GM19099 (cell line): Measurements from ENCODE around the gene TOE1.

Experiments
- POLR2A ChIP-seq: IDR thresholded peaks from 3 replicates; pipeline ENCODE4 v1.6.1; 2011; ENCODE audit warnings: low read depth; ENCODE audit not compliant: insufficient read length; ENCODE audit errors: extremely low read depth

Gene TOE1

GRCh38 chr1:45339789-45340558, at the start of gene TOE1, which contains the start of gene MUTYH:
TOE1 (plus strand) TSS chr1:45340170; CDS start chr1:45340253, 83 bp downstream.
MUTYH (minus strand) TSS chr1:45340440; CDS start chr1:45334505, 5,935 bp downstream.
- peak; percentile 90 for TF ChIP-seq POLR2A

- TF ChIP-seq POLR2A, result no peak
These were observed 48.3 kb upstream of the TOE1 start for GRCh38 chr1:45291716-45292115.

GRCh38 chr1:45297666-45298356, 42.2 kb upstream of the TOE1 start:
- TF ChIP-seq POLR2A, result no peak

GRCh38 chr1:45299296-45299695, 40.7 kb upstream of the TOE1 start:
- no peak for TF ChIP-seq POLR2A

GRCh38 chr1:45299981-45300668, 39.8 kb upstream of the TOE1 start:
- TF ChIP-seq POLR2A, result no peak

- no peak for TF ChIP-seq POLR2A
These were observed 39.3 kb upstream of the TOE1 start for GRCh38 chr1:45300669-45300997.

GRCh38 chr1:45302505-45303150, 37.3 kb upstream of the TOE1 start:
- no peak for TF ChIP-seq POLR2A

GRCh38 chr1:45303520-45304310, 36.3 kb upstream of the TOE1 start:
- peak; percentile 82 for TF ChIP-seq POLR2A

- TF ChIP-seq POLR2A, result no peak
These were observed 35.5 kb upstream of the TOE1 start for GRCh38 chr1:45304311-45305081.

GRCh38 chr1:45305231-45305630, 34.7 kb upstream of the TOE1 start:
- no peak for TF ChIP-seq POLR2A

- peak; percentile 29 for TF ChIP-seq POLR2A
These were observed 33.7 kb upstream of the TOE1 start for GRCh38 chr1:45306319-45306718.

GRCh38 chr1:45306905-45307304, 33.1 kb upstream of the TOE1 start:
- no peak for TF ChIP-seq POLR2A

- TF ChIP-seq POLR2A, result no peak
These were observed 25.7 kb upstream of the TOE1 start for GRCh38 chr1:45314266-45314665.

GRCh38 chr1:45317166-45317565, 22.8 kb upstream of the TOE1 start:
- TF ChIP-seq POLR2A, result no peak
